H1 (cell line): ENCODE measurements around the gene KCNT1. TPM values are rescaled to one million over a fixed set of nuclear protein-coding genes. Genes with fewer than 3 reads are reported as not detected.

Experiments
- CTCF ChIA-PET: fragments of 300-600 bp; sonication (Branson Sonifier 250); formaldehyde crosslinking; loops from one replicate; lab custom pipeline; 2021; ENCODE audit not compliant: partially characterized antibody; lab: Charles Lee
- POLR2A ChIA-PET: fragments of 300-600 bp; sonication (Branson Sonifier 250); formaldehyde crosslinking; loops from one replicate; lab custom pipeline; 2021; ENCODE audit warnings: inconsistent platforms; ENCODE audit not compliant: partially characterized antibody; lab: Charles Lee
- DNase-seq, 2 experiments: peaks; one replicate each; pipeline versions ENCODE4 v3.0.0 to v3.0.0-alpha.2; 2010 to 2022; ENCODE audit warnings: low spot score in 2 of 2, low read depth in 1 of 2, mixed read lengths in 1 of 2
- FAIRE-seq: peaks from 2 replicates; lab custom pipeline; 2011; peaks lifted over from hg19 to GRCh38; lab: Jason Lieb, UNC
- H2AFZ ChIP-seq: 2 replicates; pipeline ENCODE4 v1.8.1; 2012; ENCODE audit warnings: low read length, inconsistent platforms
- H2AK5ac ChIP-seq: 2 replicates; pipeline ENCODE4 v1.6.1; 2013; ENCODE audit warnings: low read depth, low read length
- H2BK120ac ChIP-seq: replicated peaks from 2 replicates; pipeline ENCODE3; 2013; ENCODE audit warnings: low read depth, low read length, inconsistent platforms
- H2BK12ac ChIP-seq: 2 replicates; pipeline ENCODE4 v1.6.1; 2013; ENCODE audit warnings: low read depth, low read length
- H2BK15ac ChIP-seq: 2 replicates; pipeline ENCODE4 v1.6.1; 2013; ENCODE audit warnings: low read length
- H2BK20ac ChIP-seq: 2 replicates; pipeline ENCODE4 v1.6.1; 2013; ENCODE audit warnings: low read length
- H2BK5ac ChIP-seq: 2 replicates; pipeline ENCODE4 v1.6.1; 2013; ENCODE audit warnings: low read depth, low read length
- H3K14ac ChIP-seq: 2 replicates; pipeline ENCODE4 v1.6.1; 2013; ENCODE audit warnings: inconsistent platforms; ENCODE audit not compliant: insufficient read length
- H3K18ac ChIP-seq: 2 replicates; pipeline ENCODE4 v1.6.1; 2013; ENCODE audit warnings: low read length; ENCODE audit errors: extremely low read depth
- H3K23ac ChIP-seq: 2 replicates; pipeline ENCODE4 v1.6.1; 2013; ENCODE audit warnings: inconsistent platforms; ENCODE audit not compliant: insufficient read length
- H3K23me2 ChIP-seq: 2 replicates; pipeline ENCODE4 v1.6.1; 2013; ENCODE audit warnings: low read depth, low read length
- H3K27ac ChIP-seq: 2 replicates; pipeline ENCODE4 v1.6.1; 2011; ENCODE audit warnings: low read depth, low read length, inconsistent platforms
- H3K27me3 ChIP-seq, 4 experiments: replicated peaks in 1 of 4; 1 replicate in 1 of 4; 2 replicates in 3 of 4; pipeline versions ENCODE4 v1.6.1 to v1.8.1; 2011 to 2013; ENCODE audit warnings: low read length in 3 of 4, mild to moderate bottlenecking in 3 of 4, inconsistent platforms in 2 of 4, mixed read lengths in 2 of 4, moderate library complexity in 1 of 4; ENCODE audit not compliant: control insufficient read depth in 3 of 4, insufficient read depth in 3 of 4; ENCODE audit errors: extremely low read depth in 1 of 4
- H3K36me3 ChIP-seq, 4 experiments: 2 replicates each; pipeline versions ENCODE4 v1.6.1 to v1.8.1; 2011 to 2013; ENCODE audit warnings: mild to moderate bottlenecking in 4 of 4, low read length in 3 of 4, moderate library complexity in 2 of 4, control low read depth in 1 of 4, inconsistent platforms in 1 of 4; ENCODE audit not compliant: insufficient read depth in 4 of 4, control insufficient read depth in 2 of 4
- H3K4ac ChIP-seq: replicated peaks from 2 replicates; pipeline ENCODE3; 2013; ENCODE audit warnings: low read length, low read depth, mixed read lengths, inconsistent platforms; ENCODE audit not compliant: insufficient read length
- H3K4me1 ChIP-seq, 4 experiments: replicated peaks in 1 of 4; 1 replicate in 1 of 4; 2 replicates in 3 of 4; pipeline versions ENCODE4 v1.6.1 to v1.8.1; 2011 to 2013; ENCODE audit warnings: low read length in 3 of 4, inconsistent platforms in 2 of 4, mixed read lengths in 1 of 4; ENCODE audit not compliant: insufficient read depth in 4 of 4, control insufficient read depth in 3 of 4
- H3K4me2 ChIP-seq, 2 experiments: 2 replicates each; pipeline versions ENCODE4 v1.6.1 to v1.8.1; 2011 to 2013; ENCODE audit warnings: low read depth in 2 of 2, low read length in 2 of 2, control low read depth in 1 of 2, inconsistent platforms in 1 of 2, mild to moderate bottlenecking in 1 of 2; ENCODE audit not compliant: insufficient read depth in 1 of 2
- H3K4me3 ChIP-seq, 4 experiments: fragments of 200-600, 300-600 bp in 1 of 4; sonication (generic), shearing (Covaris generic), sonication (Bioruptor Twin) in 1 of 4; 2 replicates each; pipeline versions ENCODE4 v1.5.1 to v1.8.1; 2011 to 2016; ENCODE audit warnings: low read length in 4 of 4, low read depth in 3 of 4, control low read depth in 2 of 4, inconsistent platforms in 2 of 4, mild to moderate bottlenecking in 2 of 4, mixed read lengths in 1 of 4, moderate library complexity in 1 of 4; ENCODE audit not compliant: insufficient read depth in 2 of 4; ENCODE audit errors: extremely low read depth in 1 of 4
- H3K56ac ChIP-seq: replicated peaks from 2 replicates; pipeline ENCODE3; 2013; ENCODE audit warnings: low read depth, mild to moderate bottlenecking, mixed read lengths, low read length, inconsistent platforms; ENCODE audit not compliant: insufficient read length
- H3K79me1 ChIP-seq: 2 replicates; pipeline ENCODE4 v1.6.1; 2013; ENCODE audit warnings: low read depth, low read length, control low read depth
- H3K79me2 ChIP-seq, 2 experiments: 2 replicates each; pipeline versions ENCODE4 v1.6.1 to v1.8.1; 2012 to 2013; ENCODE audit warnings: low read length in 2 of 2, mild to moderate bottlenecking in 2 of 2, inconsistent platforms in 1 of 2; ENCODE audit not compliant: insufficient read depth in 2 of 2, control insufficient read depth in 1 of 2
- H3K9ac ChIP-seq, 4 experiments: replicated peaks in 1 of 4; 1 replicate in 1 of 4; 2 replicates in 3 of 4; pipeline versions ENCODE4 v1.6.1 to v1.8.1; 2011 to 2013; ENCODE audit warnings: low read depth in 3 of 4, low read length in 3 of 4, control low read depth in 2 of 4, mild to moderate bottlenecking in 2 of 4, moderate library complexity in 2 of 4, inconsistent platforms in 1 of 4; ENCODE audit errors: extremely low read depth in 1 of 4
- H3K9me3 ChIP-seq, 2 experiments: 2 replicates each; pipeline versions ENCODE4 v1.6.1 to v1.8.1; 2012 to 2013; ENCODE audit warnings: mild to moderate bottlenecking in 2 of 2, moderate library complexity in 2 of 2, control low read depth in 1 of 2, inconsistent platforms in 1 of 2, low read depth in 1 of 2, low read length in 1 of 2, mixed read lengths in 1 of 2; ENCODE audit not compliant: insufficient read depth in 2 of 2
- H4K20me1 ChIP-seq, 2 experiments: replicated peaks in 1 of 2; 2 replicates each; pipeline versions ENCODE3 to v1.8.1; 2011 to 2013; ENCODE audit warnings: inconsistent platforms in 2 of 2, low read length in 2 of 2, mild to moderate bottlenecking in 1 of 2; ENCODE audit not compliant: insufficient read depth in 2 of 2, control insufficient read depth in 1 of 2
- H4K5ac ChIP-seq: 2 replicates; pipeline ENCODE4 v1.6.1; 2013; ENCODE audit warnings: low read length, low read depth, mixed read lengths, inconsistent platforms; ENCODE audit not compliant: insufficient read length
- H4K8ac ChIP-seq: 2 replicates; pipeline ENCODE4 v1.8.0; 2013; ENCODE audit warnings: mild to moderate bottlenecking, moderate library complexity, low read length, inconsistent platforms; ENCODE audit not compliant: insufficient read depth; ENCODE audit errors: extremely low read depth
- H4K91ac ChIP-seq: replicated peaks from 2 replicates; pipeline ENCODE3; 2013; ENCODE audit warnings: low read length, mixed read lengths, inconsistent platforms; ENCODE audit not compliant: insufficient read length
- BCL11A ChIP-seq, 2 experiments: IDR thresholded peaks; one replicate each; pipeline ENCODE4 v1.6.1; 2011; ENCODE audit warnings: low read depth in 2 of 2, low read length in 2 of 2, mild to moderate bottlenecking in 2 of 2
- EGR1 ChIP-seq: IDR thresholded peaks from 2 replicates; pipeline ENCODE4 v1.6.1; 2011; ENCODE audit warnings: low read depth, low read length, borderline replicate concordance
- HDAC6 ChIP-seq: IDR thresholded peaks from one replicate; pipeline ENCODE4 v1.7.1; 2012; ENCODE audit warnings: low read depth, mild to moderate bottlenecking, inconsistent platforms, low read length, moderate library complexity
- JUN ChIP-seq: IDR thresholded peaks from 2 replicates; pipeline ENCODE4 v1.6.1; 2011; ENCODE audit warnings: low read depth, mild to moderate bottlenecking, improper control_type of control experiment, low read length
- JUND ChIP-seq: IDR thresholded peaks from 2 replicates; pipeline ENCODE4 v1.6.1; 2011; ENCODE audit warnings: mild to moderate bottlenecking, improper control_type of control experiment, low read length
- POLR2A ChIP-seq, 2 experiments: IDR thresholded peaks; 1 replicate in 1 of 2; 2 replicates in 1 of 2; pipeline ENCODE4 v1.6.1; 2011; ENCODE audit warnings: low read depth in 2 of 2, low read length in 2 of 2, mild to moderate bottlenecking in 2 of 2; ENCODE audit errors: control extremely low read depth in 1 of 2
- RAD21 ChIP-seq, 2 experiments: IDR thresholded peaks in 1 of 2; conservative IDR thresholded peaks in 1 of 2; 2 replicates each; pipeline ENCODE4 v1.6.1; 2011; ENCODE audit warnings: low read depth in 2 of 2, low read length in 2 of 2, improper control_type of control experiment in 1 of 2, inconsistent platforms in 1 of 2, mild to moderate bottlenecking in 1 of 2, moderate library complexity in 1 of 2
- RNF2 ChIP-seq: fragments of 200-900, 300-1000 bp; sonication (generic); IDR thresholded peaks from 2 replicates; pipeline ENCODE4 v1.7.1; 2016; ENCODE audit warnings: borderline replicate concordance, low read depth, mild to moderate bottlenecking, antibody characterized with exemption, low read length; ENCODE audit not compliant: poor library complexity, severe bottlenecking; ENCODE audit errors: missing control alignments
- SIRT6 ChIP-seq: IDR thresholded peaks from one replicate; pipeline ENCODE4 v1.7.1; 2012; ENCODE audit warnings: low read length, inconsistent platforms
- TAF1 ChIP-seq: IDR thresholded peaks from 2 replicates; pipeline ENCODE4 v1.6.1; 2011; ENCODE audit warnings: mild to moderate bottlenecking, low read depth, low read length
- YY1 ChIP-seq: IDR thresholded peaks from 2 replicates; pipeline ENCODE4 v1.6.1; 2011; ENCODE audit warnings: low read depth, mild to moderate bottlenecking, low read length
- WGBS, 2 experiments: shearing (Covaris generic) in 1 of 2; methylation state at CpG; one replicate each; pipeline versions ENCODE4 v1.1.6 to v1.1.7; 2013 to 2015; ENCODE audit warnings: low lambda C conversion rate in 2 of 2, mixed read lengths in 2 of 2, inconsistent platforms in 1 of 2, low coverage in 1 of 2, missing lambda C conversion rate in 1 of 2; ENCODE audit not compliant: insufficient replicate concordance in 2 of 2, insufficient coverage in 1 of 2, insufficient read length in 1 of 2; ENCODE audit errors: extremely low coverage in 1 of 2, missing lambda C conversion rate in 1 of 2; 5-methylcytosine and 5-hydroxymethylcytosine counted together
- polyA plus RNA-seq, 7 experiments: library from polyadenylated mRNA; depleted of rRNA in 3 of 7; stranded (reverse) in 5 of 7; unstranded in 2 of 7; fragments of >200 nt in 5 of 7; fragments of 200-250 nt in 2 of 7; gene quantifications; 1 replicate in 5 of 7; 2 replicates in 1 of 7; 4 replicates in 1 of 7; pipeline versions ENCODE4 v1.2.1 to v1.2.3, GENCODE V29; 2011 to 2013; ENCODE audit warnings: missing spikeins in 2 of 7, mixed read lengths in 2 of 7
- total RNA-seq: library from RNA; stranded (reverse); fragmentation: NEBNext Ultra II Directional; extraction: Animal tissue kit (Norgen Biotek cat#: 25700); gene quantifications from 2 replicates; pipeline ENCODE4 v1.2.1, GENCODE V29; 2021
- TF ChIP-seq, protein P1 (sequence below): IDR thresholded peaks from 2 replicates; pipeline ENCODE4 v1.6.1; 2012; ENCODE audit warnings: low read length, inconsistent platforms
- TF ChIP-seq, protein P2 (sequence below): IDR thresholded peaks from 2 replicates; pipeline ENCODE4 v1.6.1; 2011; ENCODE audit warnings: low read depth, mild to moderate bottlenecking, low read length; ENCODE audit not compliant: insufficient read depth

KCNT1 gene
- total and polyA plus RNA-seq, 2 of the 8 experiments (the other 6 are each of a cell fraction or from before 2014, with no cell fraction given), result 0.13 to 0.20 TPM

DNA sequence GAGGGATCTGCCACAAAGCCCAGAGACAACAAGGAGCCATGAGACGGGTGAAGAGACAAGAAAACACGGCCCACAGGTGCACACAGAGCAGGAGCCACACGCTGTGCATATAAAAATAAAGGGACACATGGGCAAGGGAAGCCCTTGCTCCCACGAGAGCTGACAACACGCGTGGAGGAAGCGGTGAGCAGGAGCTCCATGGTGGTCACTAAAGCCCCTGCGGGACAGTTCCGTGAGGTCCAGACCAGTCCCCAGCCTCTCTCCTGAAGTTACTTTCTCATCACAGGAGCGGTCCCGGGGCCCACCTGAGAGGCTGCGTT lies 114.6 kb downstream of the KCNT1 start:
- WGBS, 2 experiments, result 78% methylated on average over 12 of the region's 12 CpGs; no CpG with 5 or more reads in 1 of the 2 experiments
- TF ChIP-seq JUND, result no peak
- no peak for TF ChIP-seq RNF2
- TF ChIP-seq, protein P1, sequence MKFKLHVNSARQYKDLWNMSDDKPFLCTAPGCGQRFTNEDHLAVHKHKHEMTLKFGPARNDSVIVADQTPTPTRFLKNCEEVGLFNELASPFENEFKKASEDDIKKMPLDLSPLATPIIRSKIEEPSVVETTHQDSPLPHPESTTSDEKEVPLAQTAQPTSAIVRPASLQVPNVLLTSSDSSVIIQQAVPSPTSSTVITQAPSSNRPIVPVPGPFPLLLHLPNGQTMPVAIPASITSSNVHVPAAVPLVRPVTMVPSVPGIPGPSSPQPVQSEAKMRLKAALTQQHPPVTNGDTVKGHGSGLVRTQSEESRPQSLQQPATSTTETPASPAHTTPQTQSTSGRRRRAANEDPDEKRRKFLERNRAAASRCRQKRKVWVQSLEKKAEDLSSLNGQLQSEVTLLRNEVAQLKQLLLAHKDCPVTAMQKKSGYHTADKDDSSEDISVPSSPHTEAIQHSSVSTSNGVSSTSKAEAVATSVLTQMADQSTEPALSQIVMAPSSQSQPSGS, result no peak
- no peak for TF ChIP-seq JUN
- no peak for TF ChIP-seq POLR2A (IDR thresholded peaks at IDR 0.05; ENCODE audit: control extremely low read depth in 1 of 2, low read depth in 2 of 2, low read length in 2 of 2)
- no peak for TF ChIP-seq HDAC6
- TF ChIP-seq, protein P2, sequence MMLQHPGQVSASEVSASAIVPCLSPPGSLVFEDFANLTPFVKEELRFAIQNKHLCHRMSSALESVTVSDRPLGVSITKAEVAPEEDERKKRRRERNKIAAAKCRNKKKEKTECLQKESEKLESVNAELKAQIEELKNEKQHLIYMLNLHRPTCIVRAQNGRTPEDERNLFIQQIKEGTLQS, result no peak
- TF ChIP-seq BCL11A (IDR thresholded peaks at IDR 0.05; ENCODE audit: low read depth in 2 of 2, low read length in 2 of 2), result no peak
- no peak for TF ChIP-seq RAD21 (IDR thresholded peaks at IDR 0.05 in 1 of 2, conservative IDR thresholded peaks at IDR 0.05 in 1 of 2; ENCODE audit: low read depth in 2 of 2, low read length in 2 of 2)
- TF ChIP-seq SIRT6, result no peak
- TF ChIP-seq TAF1, result no peak
- TF ChIP-seq EGR1, result no peak
- TF ChIP-seq YY1, result no peak

More for the DNA sequence above, 114.6 kb downstream of the KCNT1 start:
- Histone ChIP-seq H3K4me3 (no peak overlapping the region), H4K5ac (no peak overlapping the region), H3K27ac (no peak overlapping the region), H2BK5ac (no peak overlapping the region; the same call in 1 of the 2 replicates), H3K23ac (no peak overlapping the region), H3K27me3 (no peaks in the 10 kb centered on the region), H3K18ac (no peak overlapping the region), H3K4me1 (no peaks in the 10 kb centered on the region; a peak in 1 of 7 replicates), H2BK20ac (no peak overlapping the region), H2BK120ac (no peak overlapping the region), H2BK12ac (no peak overlapping the region), H3K4ac (no peak overlapping the region), H3K23me2 (no peaks in the 10 kb centered on the region), H2AFZ (no peak overlapping the region), H2AK5ac (no peak overlapping the region), H3K14ac (no peak overlapping the region), H4K8ac (no peak overlapping the region), H4K91ac (no peak overlapping the region), H3K4me2 (no peak overlapping the region), H3K56ac (no peak overlapping the region), H3K79me1 (no peaks in the 10 kb centered on the region), H3K36me3 (peaks cover 26 to 68% (median 60%) of the 10 kb centered on the region in 4 experiments), H4K20me1 (peaks cover 7 to 11% of the 10 kb centered on the region in 2 experiments), H3K9ac (no peak overlapping the region), H3K79me2 (no peaks in the 10 kb centered on the region), H2BK15ac (no peak overlapping the region), H3K9me3 (no peaks in the 10 kb centered on the region)
- ChIA-PET CTCF (interaction anchor here (0.6 to 1.4 kb wide), 3 partner anchors 9 to 110 kb away, joined by 3 read pairs; no protein-coding TSS in a partner anchor), POLR2A (no interaction called here)
- FAIRE-seq (no peak), DNase-seq (no peak)
